Astrocyte of the hippocampus (primary cell): Measurements from ENCODE around the gene CLEC14A.

Experiments used
- DNase-seq: peaks from one replicate; pipeline ENCODE4 v3.0.0; 2011; ENCODE audit warnings: low read depth, low spot score

CLEC14A gene

GRCh38 chr14:38255673-38256532, at the start of gene CLEC14A:
Gene CLEC14A (minus strand): TSS chr14:38256093. CDS start chr14:38256022, 71 bp downstream.
- peak; percentile 22 for DNase-seq

DNA sequence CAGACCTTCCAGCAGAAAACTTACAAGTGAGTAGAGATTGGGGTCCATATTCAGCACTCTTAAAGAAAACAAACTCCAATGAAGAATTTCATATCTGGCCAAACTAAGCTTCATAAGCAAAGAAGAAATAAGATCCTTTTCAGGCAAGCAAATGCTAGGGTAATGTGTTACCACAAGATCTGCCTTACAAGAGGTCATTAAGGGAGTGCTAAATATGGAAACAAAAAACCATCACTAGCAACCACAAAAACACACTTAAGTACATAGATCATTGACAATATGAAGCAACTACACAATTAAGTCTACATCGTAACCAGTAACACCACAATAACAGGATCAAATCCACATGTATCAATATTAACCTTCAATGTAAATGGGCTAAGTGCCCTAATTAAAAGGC, 47.1 kb upstream of the CLEC14A start:
- no peak for DNase-seq

DNA sequence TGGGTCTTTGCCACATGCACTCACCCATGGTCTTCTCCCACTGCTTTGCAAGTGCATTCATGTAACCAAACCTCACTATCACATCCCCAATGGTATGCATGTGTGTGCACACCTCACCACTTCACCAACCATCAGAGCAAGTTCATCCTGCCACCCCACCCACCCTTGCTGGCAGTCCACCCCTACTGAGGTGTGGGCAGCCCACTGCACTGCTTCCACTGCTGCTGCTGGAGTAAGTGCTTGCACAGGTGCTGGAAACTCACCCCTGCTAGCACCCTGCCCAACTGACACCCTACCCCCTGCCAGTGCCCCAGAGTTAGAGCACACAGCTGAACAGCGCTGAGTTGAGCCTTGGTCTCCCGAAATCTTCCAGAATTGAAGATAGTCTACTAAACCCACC, 46.1 kb upstream of the CLEC14A start:
- DNase-seq: no peak

DNA sequence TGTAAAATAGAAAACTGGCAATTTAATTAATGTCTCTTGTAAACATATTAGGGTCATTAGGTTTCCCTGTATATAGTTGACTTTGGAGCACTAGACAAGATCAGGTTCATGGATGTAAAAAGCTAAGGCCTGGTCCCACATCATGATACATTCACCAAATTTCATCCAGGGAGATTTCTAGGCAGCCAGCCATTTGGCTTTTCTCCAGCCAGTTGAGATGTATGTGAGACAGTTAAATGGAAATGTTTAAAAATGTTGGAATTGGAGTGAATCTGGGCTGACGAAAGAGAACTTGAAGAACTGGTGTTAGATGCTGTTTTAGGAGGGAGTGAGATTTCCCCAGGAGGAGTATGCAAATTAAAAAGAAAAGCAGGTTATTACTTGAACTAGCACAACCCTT, 41.8 kb upstream of the CLEC14A start:
- peak; percentile 7 for DNase-seq

DNA sequence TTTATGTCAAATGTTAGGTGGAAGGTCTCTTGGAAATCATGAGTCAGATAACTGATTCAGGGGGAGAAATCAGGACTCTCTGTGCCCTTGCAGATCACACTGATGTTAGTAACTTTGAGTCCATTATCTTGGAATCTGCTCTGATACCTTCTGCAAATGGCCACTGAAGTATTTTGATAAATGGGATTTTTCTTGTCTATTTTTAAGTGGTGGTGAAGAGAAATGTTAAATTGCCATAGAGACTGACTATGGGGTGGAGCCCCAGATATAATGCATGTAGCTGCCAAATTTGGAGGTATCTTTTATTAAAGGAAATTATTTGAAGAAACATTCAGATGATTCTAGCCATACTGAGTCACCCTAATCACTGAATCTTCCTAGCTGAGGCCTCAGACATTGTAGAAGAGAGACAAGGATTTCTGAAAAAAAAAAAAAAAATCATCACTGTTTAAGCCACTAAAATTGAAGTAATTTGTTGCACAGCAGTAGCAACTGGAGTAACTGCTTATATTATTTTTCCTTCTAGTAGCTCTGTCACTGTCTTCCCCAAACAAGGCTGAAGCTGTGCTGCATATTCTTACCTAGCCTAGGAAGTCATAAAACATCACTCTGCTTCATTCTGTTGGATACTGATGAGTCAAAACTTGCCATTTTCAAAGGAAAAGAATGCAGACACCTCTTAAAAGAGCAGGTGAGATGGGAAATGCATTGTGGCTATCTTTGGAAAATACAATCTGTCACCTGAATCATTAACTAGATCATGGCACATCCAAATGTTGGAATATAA, 36.0 kb upstream of the CLEC14A start:
- peak; percentile 6 for DNase-seq

- peak; percentile 89 for DNase-seq
Measured at GRCh38 chr14:38290601-38291188, 34.8 kb upstream of the CLEC14A start.

DNA sequence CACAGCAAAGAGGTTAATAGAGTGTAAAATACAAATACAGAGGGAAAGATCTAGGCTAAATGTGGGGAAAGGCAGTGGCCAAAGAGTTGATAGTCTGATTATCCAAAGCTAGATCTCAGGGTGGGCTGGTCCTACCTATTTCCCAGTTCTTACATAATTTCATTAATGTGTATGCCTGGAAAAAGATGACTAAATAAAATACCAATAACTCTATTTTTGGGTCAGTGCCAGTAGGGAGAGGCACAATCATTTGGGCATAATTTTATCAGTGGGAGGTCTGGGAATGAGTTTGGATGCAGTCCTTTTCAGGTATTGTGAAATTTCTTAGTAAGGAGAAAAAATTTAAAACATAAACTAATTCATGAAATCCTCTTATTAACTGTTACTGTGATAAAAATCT, 30.6 kb upstream of the CLEC14A start:
- no peak for DNase-seq

DNA sequence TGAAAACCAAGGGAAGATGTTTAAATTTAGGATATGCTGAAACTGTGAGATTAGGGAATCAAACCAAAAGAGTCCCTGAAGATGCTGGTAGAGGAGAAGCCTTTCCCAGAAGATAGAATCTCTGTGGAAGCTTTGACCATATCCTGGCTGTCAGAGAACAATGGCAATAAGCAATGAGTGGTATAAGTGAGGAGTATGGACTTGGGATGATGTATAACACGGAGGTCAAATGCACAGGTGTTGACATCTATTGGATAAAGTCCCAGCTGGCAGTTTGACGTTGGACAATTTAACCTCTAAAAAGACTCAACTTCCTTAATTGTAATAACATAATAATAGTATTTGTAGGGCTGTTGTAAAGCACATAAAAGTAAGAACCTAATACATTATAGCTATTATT, 30.1 kb upstream of the CLEC14A start:
- no peak for DNase-seq

- DNase-seq: no peak
Measured at GRCh38 chr14:38282936-38283335, 27.0 kb upstream of the CLEC14A start.

- no peak for DNase-seq
Measured at GRCh38 chr14:38280081-38280480, 24.2 kb upstream of the CLEC14A start.

- DNase-seq: no peak
Measured at GRCh38 chr14:38279572-38279971, 23.7 kb upstream of the CLEC14A start.

DNA sequence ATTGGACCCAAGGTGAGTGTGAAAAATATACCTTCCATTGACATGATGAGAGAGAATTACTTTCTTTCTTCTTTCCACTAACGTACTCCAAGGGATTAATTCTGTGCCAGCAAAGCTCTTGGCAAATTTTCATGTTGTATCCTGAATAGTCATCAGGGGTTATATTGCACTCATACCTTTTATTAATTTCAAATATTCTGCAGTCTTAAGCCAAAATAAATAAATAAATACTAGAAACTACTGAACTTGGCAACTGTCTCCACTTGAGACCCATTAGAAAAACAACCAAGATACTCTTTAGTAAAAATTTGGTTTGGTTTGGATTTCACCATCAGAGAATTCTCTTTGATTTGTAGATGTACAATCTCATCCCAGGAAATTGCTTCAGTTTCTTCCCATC, 22.1 kb upstream of the CLEC14A start:
- DNase-seq: no peak

GRCh38 chr14:38262844-38263243, 7.0 kb upstream of the CLEC14A start:
- no peak for DNase-seq

- no peak for DNase-seq
Measured at GRCh38 chr14:38261620-38262019, 5.7 kb upstream of the CLEC14A start.

DNA sequence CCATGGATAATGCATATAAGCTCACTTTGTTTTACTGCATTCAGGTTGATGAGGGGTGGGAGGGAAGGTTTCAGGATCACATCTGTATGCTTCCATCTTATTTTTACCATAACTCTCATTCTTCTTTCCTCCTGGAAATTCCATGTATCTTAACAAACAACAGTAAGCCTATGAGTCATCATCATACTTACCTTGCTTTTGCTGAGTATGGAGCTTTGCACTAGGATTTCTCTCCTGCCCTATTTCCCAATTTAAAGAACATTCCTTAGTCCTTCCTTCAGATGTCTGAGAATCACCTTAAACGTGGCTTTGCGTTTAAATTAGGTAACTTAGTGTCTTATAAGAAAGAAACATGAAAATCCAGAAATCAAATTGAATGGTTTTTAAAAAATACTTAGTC, 1.6 kb upstream of the CLEC14A start:
- DNase-seq: no peak

- DNase-seq: no peak
Measured at GRCh38 chr14:38256533-38256840, 594 bp upstream of the CLEC14A start.

DNA sequence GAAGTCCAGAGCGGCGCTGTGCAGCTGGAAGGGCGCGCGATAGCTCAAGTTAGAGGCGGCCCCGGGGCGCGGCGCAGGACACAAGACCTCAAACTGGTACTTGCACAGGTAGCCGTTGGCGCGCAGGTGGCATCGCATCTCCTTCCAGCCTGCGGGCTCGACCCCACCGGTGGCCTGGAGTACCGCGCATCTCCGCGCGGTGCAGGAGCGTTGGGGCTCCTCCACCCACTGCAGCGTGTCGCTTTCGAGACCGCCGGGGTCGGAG, 553 bp downstream of the CLEC14A start:
- peak; percentile 32 for DNase-seq

DNA sequence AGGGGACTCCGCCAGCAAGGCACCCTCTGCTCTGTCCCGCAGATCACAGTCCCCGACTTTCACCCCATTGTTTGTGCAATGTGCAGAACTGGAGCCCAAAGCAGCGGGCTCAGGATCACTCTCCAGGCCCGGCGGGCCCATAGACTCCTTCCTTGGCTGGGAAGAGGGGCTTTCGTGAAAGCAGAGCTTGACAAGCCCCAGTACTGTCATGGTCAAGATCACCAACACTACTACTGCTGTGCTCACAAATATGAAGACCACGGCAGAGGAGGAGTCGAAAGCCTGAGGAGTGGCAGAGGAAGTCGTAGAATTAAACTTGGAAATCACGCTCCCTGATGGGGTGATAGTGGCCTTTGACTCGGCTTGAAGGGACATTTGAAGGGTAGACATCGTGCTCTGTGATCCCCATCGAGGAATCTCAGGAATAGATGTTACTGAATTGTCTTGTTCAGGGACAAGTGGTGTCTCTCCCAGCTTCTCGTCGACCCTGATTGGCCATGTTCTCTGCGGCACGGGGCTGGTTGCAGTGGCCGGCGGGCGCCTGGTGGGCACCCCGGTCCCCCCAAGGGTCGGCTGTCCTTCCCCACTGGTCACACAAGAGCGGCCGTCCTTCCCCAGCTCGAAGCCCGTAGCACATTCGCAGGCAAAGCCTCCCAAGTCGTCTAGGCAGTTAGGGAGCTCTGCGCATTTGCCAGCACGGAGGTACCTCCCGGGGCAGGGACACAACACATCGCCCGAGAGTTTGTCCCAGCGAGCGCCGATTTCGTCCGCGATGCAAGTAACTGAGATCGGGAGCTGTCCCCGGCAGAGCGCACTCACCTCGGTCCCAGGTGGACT, 1.1 kb downstream of the CLEC14A start:
- DNase-seq: no peak

DNA sequence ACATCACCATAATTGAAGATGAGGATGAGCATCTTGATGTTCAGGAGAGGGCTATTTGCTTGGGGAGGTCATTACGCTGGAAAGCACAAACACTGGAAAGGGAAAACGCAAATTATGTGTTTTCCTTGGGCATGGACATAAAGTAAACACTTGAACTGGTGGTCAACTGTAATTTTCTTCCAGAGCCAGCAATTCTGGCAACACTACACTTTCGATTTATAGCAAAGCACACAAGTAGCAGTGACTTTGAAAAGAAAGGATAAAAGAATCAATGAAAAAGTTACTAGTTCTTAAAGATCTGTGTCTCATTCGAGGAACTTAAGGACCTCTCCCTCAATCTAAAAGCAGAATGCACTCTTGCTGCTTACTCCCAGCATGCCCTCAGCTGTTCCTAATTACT, 2.2 kb downstream of the CLEC14A start:
- DNase-seq: no peak

- no peak for DNase-seq
Measured at GRCh38 chr14:38252066-38252710, 3.7 kb downstream of the CLEC14A start.

DNA sequence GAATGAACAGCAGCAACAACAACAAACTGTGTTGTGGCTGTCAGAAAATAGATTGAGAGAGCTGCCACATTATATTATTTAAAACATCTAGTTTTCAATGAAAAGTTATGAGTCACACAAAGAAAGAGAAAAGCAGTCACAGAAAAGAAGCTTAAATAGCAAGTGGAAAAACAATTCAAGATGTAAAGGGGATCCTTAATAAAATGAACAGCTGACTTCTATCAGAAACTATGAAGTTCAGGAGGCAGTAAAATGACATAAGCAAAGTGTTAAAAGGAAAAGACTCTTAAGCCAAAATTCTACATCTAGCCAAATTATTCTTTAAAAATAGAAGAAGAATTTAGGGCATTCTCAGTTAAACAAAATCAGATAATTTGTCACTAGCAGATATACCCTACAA, 5.6 kb downstream of the CLEC14A start:
- no peak for DNase-seq
